ENCODE data around the gene LRRC3C.

Gene LRRC3C

GRCh38 chr17:39973496-39973895 lies 46.0 kb downstream of the LRRC3C start:
- H3K4me3 ChIP-seq (ENCODE audit: severe bottlenecking), result no peak overlapping the region
- no peaks in the 10 kb centered on the region for H3K27me3 ChIP-seq (ENCODE audit: insufficient read depth, poor library complexity, severe bottlenecking)
- H3K4me1 ChIP-seq (ENCODE audit: insufficient read depth, poor library complexity, severe bottlenecking), result peaks cover 4% of the 10 kb centered on the region
- no peaks in the 10 kb centered on the region for H3K36me3 ChIP-seq (ENCODE audit: low read depth)
- no peaks in the 10 kb centered on the region for H3K9me3 ChIP-seq (ENCODE audit: severe bottlenecking)
- peak overlapping the region; percentile 31 for H3K27ac ChIP-seq (ENCODE audit: poor library complexity, severe bottlenecking)
- DNase-seq (ENCODE audit: low spot score) (no peak), ATAC-seq (ENCODE audit: low read depth) (peak; percentile 78)
- TF ChIP-seq, protein P1, sequence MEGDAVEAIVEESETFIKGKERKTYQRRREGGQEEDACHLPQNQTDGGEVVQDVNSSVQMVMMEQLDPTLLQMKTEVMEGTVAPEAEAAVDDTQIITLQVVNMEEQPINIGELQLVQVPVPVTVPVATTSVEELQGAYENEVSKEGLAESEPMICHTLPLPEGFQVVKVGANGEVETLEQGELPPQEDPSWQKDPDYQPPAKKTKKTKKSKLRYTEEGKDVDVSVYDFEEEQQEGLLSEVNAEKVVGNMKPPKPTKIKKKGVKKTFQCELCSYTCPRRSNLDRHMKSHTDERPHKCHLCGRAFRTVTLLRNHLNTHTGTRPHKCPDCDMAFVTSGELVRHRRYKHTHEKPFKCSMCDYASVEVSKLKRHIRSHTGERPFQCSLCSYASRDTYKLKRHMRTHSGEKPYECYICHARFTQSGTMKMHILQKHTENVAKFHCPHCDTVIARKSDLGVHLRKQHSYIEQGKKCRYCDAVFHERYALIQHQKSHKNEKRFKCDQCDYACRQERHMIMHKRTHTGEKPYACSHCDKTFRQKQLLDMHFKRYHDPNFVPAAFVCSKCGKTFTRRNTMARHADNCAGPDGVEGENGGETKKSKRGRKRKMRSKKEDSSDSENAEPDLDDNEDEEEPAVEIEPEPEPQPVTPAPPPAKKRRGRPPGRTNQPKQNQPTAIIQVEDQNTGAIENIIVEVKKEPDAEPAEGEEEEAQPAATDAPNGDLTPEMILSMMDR (IDR thresholded peaks at IDR 0.05; ENCODE audit: poor library complexity, severe bottlenecking), result no peak

- H3K36me3 ChIP-seq (ENCODE audit: low read depth), result no peaks in the 10 kb centered on the region
- H3K27ac ChIP-seq (ENCODE audit: poor library complexity, severe bottlenecking), result peak overlapping the region; percentile 31
- ATAC-seq (ENCODE audit: low read depth), result no peak
- H3K4me1 ChIP-seq (ENCODE audit: insufficient read depth, poor library complexity, severe bottlenecking), result peaks cover 9% of the 10 kb centered on the region
- H3K4me3 ChIP-seq (ENCODE audit: severe bottlenecking), result no peak overlapping the region
- TF ChIP-seq, protein P1 (IDR thresholded peaks at IDR 0.05; ENCODE audit: poor library complexity, severe bottlenecking), result no peak
- no peaks in the 10 kb centered on the region for H3K9me3 ChIP-seq (ENCODE audit: severe bottlenecking)
- no peaks in the 10 kb centered on the region for H3K27me3 ChIP-seq (ENCODE audit: insufficient read depth, poor library complexity, severe bottlenecking)
- no peak for DNase-seq (ENCODE audit: low spot score)
Measured at GRCh38 chr17:39974433-39974832, 46.9 kb downstream of the LRRC3C start.

- H3K27ac ChIP-seq (ENCODE audit: poor library complexity, severe bottlenecking), result no peak overlapping the region
- H3K36me3 ChIP-seq (ENCODE audit: low read depth), result no peaks in the 10 kb centered on the region
- TF ChIP-seq, protein P1 (IDR thresholded peaks at IDR 0.05; ENCODE audit: poor library complexity, severe bottlenecking), result no peak
- H3K27me3 ChIP-seq (ENCODE audit: insufficient read depth, poor library complexity, severe bottlenecking), result no peaks in the 10 kb centered on the region
- no peaks in the 10 kb centered on the region for H3K9me3 ChIP-seq (ENCODE audit: severe bottlenecking)
- DNase-seq (ENCODE audit: low spot score) (no peak), ATAC-seq (ENCODE audit: low read depth) (no peak)
- H3K4me3 ChIP-seq (ENCODE audit: severe bottlenecking), result no peak overlapping the region
- peaks cover 16% of the 10 kb centered on the region for H3K4me1 ChIP-seq (ENCODE audit: insufficient read depth, poor library complexity, severe bottlenecking)
Measured at GRCh38 chr17:39975801-39976200, 48.3 kb downstream of the LRRC3C start.

DNA sequence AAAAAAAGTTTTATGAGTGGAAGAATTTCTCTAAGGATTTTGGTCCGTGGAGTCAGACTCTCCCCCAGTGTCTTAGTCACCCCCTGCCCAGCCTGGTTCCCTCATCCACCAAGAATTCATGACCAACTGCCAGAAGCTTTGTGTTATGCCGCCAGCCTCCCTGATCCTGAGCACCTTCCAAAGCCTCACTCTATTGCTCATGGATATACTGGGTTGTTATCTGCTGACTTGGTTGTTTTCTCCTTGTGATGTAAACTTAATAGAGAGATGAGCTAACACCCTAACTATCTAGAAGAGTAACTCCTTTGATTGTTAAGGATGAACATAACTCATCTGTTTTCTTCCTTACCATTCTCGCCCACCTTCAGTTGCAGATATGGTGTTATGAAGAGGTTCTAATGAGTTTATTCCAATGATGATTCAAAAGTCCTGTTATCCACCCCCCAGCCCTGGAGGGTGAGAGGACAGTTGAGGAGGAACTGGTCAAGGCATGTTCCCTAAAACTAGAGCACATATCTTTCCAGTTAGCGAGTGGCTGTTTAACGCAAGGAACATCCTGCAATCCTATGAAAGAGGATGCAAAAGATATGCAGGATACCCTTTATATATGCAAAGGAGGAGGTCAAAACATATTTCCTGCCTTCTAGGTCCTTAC lies 51.6 kb downstream of the LRRC3C start:
- peak overlapping the region; percentile 89 for H3K27ac ChIP-seq (ENCODE audit: poor library complexity, severe bottlenecking)
- DNase-seq (ENCODE audit: low spot score) (no peak), ATAC-seq (ENCODE audit: low read depth) (peak; percentile 35)
- peaks cover 22% of the 10 kb centered on the region for H3K36me3 ChIP-seq (ENCODE audit: low read depth)
- no peak overlapping the region for H3K4me3 ChIP-seq (ENCODE audit: severe bottlenecking)
- TF ChIP-seq, protein P1 (IDR thresholded peaks at IDR 0.05; ENCODE audit: poor library complexity, severe bottlenecking), result no peak
- H3K4me1 ChIP-seq (ENCODE audit: insufficient read depth, poor library complexity, severe bottlenecking), result peaks cover 19% of the 10 kb centered on the region
- H3K27me3 ChIP-seq (ENCODE audit: insufficient read depth, poor library complexity, severe bottlenecking), result no peaks in the 10 kb centered on the region
- no peaks in the 10 kb centered on the region for H3K9me3 ChIP-seq (ENCODE audit: severe bottlenecking)

DNA sequence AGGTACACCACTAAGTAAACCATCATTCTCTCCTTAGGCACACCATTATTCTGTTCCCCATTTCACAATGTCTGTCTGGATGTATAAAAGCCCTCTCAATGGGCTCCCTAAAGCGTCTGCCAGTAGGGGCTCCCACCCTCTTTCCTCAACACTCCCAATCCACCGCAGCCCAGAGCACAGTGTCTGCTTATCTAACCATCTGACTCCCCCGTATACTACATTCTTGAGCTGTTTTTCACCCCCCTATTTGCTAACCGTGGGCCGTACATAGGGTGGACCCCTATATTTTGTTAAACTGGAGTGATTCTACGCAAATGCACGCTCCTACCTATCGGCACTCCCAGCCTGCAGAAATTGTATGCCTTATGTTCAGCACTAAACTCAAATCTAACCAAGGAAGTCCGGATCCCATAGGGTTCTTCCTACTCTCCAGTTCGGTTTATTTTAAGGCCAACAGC lies 52.4 kb downstream of the LRRC3C start:
- peaks cover 19% of the 10 kb centered on the region for H3K4me1 ChIP-seq (ENCODE audit: insufficient read depth, poor library complexity, severe bottlenecking)
- peak overlapping the region; percentile 96 for H3K4me3 ChIP-seq (ENCODE audit: severe bottlenecking)
- peak overlapping the region; percentile 89 for H3K27ac ChIP-seq (ENCODE audit: poor library complexity, severe bottlenecking)
- TF ChIP-seq, protein P1 (IDR thresholded peaks at IDR 0.05; ENCODE audit: poor library complexity, severe bottlenecking), result no peak
- ATAC-seq (ENCODE audit: low read depth) (peak; percentile 18), DNase-seq (ENCODE audit: low spot score) (no peak)
- no peaks in the 10 kb centered on the region for H3K9me3 ChIP-seq (ENCODE audit: severe bottlenecking)
- peaks cover 30% of the 10 kb centered on the region for H3K36me3 ChIP-seq (ENCODE audit: low read depth)
- no peaks in the 10 kb centered on the region for H3K27me3 ChIP-seq (ENCODE audit: insufficient read depth, poor library complexity, severe bottlenecking)
